ENCODE measurements around the gene CCDC192. TPM values are rescaled to one million over a fixed set of nuclear protein-coding genes. Genes with fewer than 3 reads are reported as not detected.

The CCDC192 gene
- polyA plus RNA-seq, 12 donors = 0.32 to 1.5 (median 1.0) TPM; not detected in 2

GRCh38 chr5:127920936-127921335 lies 217.7 kb downstream of the CCDC192 start:
- no peak for DNase-seq

- no peak for DNase-seq
Measured at GRCh38 chr5:127922603-127923002, 219.4 kb downstream of the CCDC192 start.

DNA sequence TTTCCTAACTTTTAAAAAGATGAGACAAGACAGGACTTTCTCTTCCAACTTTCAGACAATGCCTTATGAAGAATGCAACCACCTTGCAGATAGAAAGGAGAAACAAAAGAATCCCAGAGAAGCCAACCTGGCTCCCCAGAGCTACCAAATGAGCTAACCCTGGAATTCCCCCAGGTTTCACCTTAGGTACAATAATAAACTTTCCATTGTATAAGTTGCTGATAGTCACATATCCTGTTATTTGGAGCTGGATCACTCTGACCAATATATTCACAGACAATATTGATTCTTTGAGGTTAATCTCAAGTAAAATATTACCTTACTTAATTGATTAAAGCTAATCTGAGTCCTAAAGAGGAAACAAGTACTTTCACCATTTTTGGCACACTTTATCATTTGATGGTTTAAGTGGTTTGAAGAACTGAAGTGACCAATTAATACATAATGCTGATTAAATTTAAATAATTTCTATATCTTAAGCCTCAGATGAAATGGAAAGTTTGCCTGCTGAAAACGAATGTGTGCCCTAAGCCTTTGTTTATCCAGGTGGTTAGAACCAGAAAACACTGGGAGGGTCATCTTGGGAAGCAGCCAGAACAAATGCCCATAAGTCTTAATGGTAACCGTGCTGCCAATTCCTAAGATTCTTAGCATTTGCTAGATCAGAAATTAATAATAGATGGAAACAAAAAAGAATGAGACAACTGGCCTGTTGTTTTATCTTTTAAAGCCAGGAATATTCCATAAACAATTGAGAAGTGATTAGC lies 220.8 kb downstream of the CCDC192 start:
- DNase-seq = no peak

GRCh38 chr5:127924606-127925005 lies 221.4 kb downstream of the CCDC192 start:
- DNase-seq = no peak

- DNase-seq = no peak
Measured at GRCh38 chr5:127925916-127926315, 222.7 kb downstream of the CCDC192 start.

GRCh38 chr5:127926974-127927373 lies 223.8 kb downstream of the CCDC192 start:
- no peak for DNase-seq

- DNase-seq = no peak
Measured at GRCh38 chr5:127928053-127928452, 224.9 kb downstream of the CCDC192 start.

- DNase-seq = no peak
Measured at GRCh38 chr5:127930311-127930710, 227.1 kb downstream of the CCDC192 start.

- DNase-seq = no peak
Measured at GRCh38 chr5:127931396-127931795, 228.2 kb downstream of the CCDC192 start.

DNA sequence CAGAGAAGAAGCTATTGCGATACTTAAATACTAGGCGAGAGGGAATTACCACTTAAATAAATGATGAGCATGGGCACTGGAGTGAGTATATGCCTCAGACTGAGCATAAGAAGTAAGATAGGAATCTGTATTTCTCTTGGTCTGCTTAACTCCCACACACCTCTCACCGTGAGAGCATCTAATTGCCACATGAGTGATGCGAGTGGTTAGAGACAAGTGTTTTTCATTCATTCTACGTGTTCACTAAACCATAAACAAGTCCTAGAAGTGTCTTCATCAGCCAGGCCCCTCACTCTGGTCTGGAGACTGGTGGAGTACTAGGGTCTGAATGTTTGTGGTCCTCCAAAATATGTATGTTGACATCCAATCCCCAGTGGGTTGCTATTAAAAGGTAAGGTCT lies 230.2 kb downstream of the CCDC192 start:
- DNase-seq = no peak

GRCh38 chr5:127934791-127935256 lies 231.6 kb downstream of the CCDC192 start:
- no peak for DNase-seq

GRCh38 chr5:127935398-127935797 lies 232.2 kb downstream of the CCDC192 start:
- no peak for DNase-seq

DNA sequence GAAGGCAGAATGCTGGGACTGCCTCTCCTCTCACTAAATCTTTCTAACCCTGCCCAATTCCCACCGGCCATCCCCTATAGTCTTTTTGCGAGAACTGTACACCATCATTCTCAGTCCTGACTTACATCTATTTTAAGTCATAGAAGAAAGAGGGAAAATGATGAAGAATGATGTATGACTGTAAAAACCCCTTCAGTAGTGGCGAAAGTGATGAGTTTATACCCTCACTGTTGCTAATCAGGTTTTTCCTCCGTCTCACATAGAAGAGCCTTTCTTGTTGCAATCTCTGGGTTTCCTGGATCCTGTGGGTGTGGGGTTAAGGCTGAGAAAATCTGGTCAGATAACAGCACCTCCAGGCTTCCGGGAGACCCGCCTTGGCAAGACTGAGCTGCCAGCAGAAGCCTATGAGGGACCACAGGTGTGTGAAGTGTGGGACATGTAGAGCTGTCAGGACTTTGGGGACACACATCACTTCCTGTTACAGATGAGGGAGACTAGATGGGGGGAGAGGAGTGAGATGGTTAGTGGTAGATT lies 233.3 kb downstream of the CCDC192 start:
- no peak for DNase-seq

DNA sequence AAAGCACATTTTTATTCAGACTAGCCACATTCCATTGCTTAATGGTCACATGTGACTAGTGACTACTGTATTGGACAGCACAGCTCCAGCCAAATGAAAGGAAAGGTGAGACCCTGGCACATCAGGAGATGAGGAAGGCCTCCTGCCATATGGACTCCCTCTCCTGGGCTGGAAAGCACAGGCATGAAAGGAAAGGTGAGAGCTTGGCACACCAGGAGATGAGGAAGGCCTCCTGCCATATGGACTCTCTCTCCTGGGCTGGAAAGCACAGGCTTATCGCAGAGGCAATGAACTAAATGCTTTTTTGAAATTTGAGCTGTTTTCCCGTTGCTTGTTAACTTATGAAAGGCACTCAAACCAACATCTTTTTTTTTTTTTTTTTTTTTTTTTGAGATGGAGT lies 235.6 kb downstream of the CCDC192 start:
- no peak for DNase-seq

DNA sequence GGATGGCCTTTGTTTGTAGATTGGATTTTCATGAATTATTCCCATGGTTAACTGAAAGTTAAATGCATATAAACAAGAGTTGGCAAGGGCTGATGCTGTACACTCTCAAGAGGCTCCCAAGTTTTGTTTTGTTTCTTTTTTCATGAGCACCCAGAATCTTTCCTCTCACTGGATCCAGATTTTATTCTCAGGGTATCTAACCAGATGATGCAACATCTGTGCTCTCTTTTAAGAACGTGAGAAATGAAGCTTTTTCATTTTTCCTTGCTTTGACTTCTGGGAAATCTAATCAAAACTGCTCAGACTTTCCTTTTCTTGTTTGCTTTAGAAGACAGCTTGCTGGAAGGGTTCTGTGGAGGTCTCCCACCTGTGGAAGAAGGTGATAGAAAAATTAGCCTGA lies 237.7 kb downstream of the CCDC192 start:
- no peak for DNase-seq

- DNase-seq = peak; percentile 20
Measured at GRCh38 chr5:127941646-127942045, 238.5 kb downstream of the CCDC192 start.

- no peak for DNase-seq
Measured at GRCh38 chr5:127942246-127943060, 239.3 kb downstream of the CCDC192 start.

DNA sequence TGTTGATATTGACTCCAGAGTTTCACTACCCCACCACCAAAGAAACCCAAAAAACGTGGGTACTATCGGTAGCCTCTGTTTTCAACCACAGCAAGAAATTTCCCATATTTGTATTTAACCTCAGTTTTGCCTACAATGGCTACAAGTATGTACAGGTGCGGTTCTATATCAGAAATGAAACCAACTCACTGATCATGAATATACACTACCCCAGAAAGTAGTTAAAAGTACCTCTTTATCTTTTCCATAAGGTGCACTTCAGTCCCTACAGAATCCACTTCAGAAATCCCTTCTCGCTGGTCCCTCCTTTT lies 239.8 kb downstream of the CCDC192 start:
- no peak for DNase-seq

DNA sequence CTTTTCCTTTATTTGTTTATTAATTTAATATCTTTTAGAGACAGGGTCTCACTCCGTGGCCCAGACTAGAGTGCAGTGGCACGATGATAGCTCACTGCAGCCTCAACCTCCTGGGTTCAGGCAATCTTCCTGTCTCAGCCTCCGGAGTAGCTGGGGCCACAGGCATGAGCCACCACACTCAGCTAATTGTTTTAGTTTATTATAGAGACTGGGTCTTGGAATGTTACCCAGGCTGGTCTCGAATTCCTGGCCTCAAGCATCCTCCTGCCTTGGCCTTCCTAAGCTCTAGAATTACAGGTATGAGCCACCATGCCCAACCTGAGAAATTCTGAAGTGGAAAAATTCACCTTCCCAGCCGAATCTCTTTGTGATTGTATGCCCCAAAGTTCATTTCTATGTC lies 240.9 kb downstream of the CCDC192 start:
- no peak for DNase-seq

GRCh38 chr5:127947941-127948340 lies 244.8 kb downstream of the CCDC192 start:
- no peak for DNase-seq

- DNase-seq = peak; percentile 54
Measured at GRCh38 chr5:127950707-127951391, 247.7 kb downstream of the CCDC192 start.

- DNase-seq = no peak
Measured at GRCh38 chr5:127951791-127952190, 248.6 kb downstream of the CCDC192 start.

Data from muscle of arm (tissue), 12 donors.